LoVo (cell line): Measurements from ENCODE around the gene DEDD.

Source experiments
- DNase-seq: peaks from one replicate; pipeline ENCODE4 v3.0.0-alpha.2; 2016; ENCODE audit warnings: low spot score

Gene DEDD

DNA sequence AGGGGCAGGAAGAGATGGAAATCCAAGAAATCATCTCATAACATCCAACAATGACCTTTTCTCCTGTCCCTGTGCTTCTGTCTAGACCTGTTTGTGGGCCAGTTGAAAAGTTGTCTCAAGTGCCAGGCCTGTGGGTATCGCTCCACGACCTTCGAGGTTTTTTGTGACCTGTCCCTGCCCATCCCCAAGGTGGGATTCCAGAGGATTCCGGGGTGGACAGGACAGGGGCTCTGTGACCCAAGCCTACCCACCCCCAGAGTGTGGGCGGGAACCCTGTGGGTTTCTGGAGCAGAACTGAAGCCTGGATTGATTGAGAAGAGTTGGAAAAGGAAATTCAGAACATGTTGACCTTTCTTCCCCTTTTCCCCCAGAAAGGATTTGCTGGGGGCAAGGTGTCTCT lies 31.3 kb upstream of the DEDD start:
- no peak for DNase-seq

DNA sequence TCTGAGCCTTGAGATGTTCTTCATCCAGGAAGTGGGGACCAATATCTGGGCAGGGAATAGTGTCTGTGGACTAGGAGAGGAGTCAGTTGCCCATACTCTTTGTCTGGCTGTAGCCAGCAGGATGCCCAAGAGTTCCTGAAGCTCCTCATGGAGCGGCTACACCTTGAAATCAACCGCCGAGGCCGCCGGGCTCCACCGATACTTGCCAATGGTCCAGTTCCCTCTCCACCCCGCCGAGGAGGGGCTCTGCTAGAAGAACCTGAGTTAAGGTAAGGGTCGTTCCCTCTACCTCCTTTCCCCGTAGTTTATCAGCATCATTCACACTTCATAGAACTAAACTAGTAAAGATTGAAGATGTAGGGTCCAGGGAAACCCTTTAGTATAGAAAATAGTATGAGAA lies 30.3 kb upstream of the DEDD start:
- DNase-seq: no peak

GRCh38 chr1:161162052-161162451 lies 29.6 kb upstream of the DEDD start:
- no peak for DNase-seq

- DNase-seq: no peak
Measured at GRCh38 chr1:161161652-161162051, 29.2 kb upstream of the DEDD start.

DNA sequence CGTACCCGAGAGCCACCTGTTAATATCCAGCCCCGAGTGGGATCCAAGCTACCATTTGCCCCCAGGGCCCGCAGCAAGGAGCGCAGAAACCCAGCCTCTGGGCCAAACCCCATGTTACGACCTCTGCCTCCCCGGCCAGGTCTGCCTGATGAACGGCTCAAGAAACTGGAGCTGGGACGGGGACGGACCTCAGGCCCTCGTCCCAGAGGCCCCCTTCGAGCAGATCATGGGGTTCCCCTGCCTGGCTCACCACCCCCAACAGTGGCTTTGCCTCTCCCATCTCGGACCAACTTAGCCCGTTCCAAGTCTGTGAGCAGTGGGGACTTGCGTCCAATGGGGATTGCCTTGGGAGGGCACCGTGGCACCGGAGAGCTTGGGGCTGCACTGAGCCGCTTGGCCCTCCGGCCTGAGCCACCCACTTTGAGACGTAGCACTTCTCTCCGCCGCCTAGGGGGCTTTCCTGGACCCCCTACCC lies 28.2 kb upstream of the DEDD start:
- no peak for DNase-seq

- no peak for DNase-seq
Measured at GRCh38 chr1:161159913-161160243, 27.4 kb upstream of the DEDD start.

DNA sequence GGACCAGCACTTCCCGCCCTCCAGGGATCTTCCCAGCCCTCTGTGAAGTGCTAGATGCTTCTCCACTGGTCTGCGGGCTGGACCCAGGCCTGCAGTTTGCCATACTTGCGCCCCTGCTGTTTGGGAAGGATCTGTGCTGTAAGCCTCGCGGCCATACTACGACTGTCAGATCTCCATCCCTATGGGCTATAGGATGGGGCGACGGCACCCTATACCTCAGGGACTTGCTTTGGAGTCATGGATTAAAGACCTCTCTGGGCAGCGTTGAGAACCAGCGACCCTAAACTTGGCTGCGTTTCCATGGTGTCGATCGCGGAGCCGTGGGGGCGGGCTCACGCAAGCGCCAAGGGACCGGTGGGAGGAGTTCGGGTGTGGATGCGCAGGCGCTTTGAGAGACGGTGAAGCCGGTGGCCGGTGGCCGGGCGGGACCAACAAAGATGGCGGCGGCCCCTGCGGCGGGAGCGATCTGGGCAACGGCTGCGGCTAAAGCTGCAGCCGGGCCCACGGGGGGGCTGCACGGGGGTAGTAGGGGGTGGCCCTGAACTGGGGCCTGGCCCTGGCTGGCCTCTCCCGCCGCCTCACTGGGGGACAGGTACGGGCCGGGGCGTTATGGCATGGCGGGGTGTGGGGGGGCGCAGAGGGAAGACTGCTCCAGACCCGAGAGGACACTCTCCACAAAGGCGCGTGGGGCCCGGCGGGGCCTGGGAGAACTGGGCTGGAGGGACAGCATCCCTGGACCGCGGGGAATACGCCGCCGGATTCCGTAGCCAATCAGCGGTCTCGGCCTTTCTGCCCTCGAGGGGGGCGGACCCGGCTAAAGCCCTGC lies 26.8 kb upstream of the DEDD start, which contains the start of gene USP21:
Gene USP21 (plus strand): TSS at position 414 of the 826 bp plus-strand sequence. CDS start 1,141 bp downstream, outside the sequence.
- DNase-seq: peak; percentile 91

DNA sequence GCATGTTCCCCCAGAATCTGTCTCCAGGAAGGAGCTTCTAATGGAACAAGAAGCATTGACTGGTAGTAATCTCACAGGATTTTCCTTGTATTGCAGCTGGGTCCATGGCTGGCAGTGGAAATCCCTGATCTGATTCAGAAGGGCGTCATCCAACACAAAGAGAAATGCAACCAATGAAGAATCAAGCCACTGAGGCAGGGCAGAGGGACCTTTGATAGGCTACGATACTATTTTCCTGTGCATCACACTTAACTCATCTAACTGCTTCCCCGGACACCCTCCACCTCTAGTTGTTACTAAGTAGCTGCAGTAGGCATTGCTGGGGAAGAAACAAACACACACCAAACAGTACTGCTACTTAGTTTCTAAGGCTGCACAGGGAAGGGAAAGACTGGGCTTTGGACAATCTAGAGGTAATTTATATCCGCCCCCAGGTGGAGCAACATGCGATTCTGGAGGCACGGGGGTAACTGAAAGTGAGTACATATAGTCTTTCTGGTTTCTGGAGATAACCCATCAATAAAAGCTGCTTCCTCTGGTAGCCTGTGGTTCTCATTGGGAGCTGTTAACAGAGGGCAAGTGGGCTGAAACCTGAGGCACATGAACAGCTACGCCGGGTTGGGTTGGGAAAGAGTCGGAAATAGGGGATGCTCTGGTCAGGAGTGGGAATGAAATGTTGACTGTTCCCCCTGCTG lies 26.0 kb upstream of the DEDD start:
- DNase-seq: no peak

- no peak for DNase-seq
Measured at GRCh38 chr1:161157867-161158266, 25.4 kb upstream of the DEDD start.

DNA sequence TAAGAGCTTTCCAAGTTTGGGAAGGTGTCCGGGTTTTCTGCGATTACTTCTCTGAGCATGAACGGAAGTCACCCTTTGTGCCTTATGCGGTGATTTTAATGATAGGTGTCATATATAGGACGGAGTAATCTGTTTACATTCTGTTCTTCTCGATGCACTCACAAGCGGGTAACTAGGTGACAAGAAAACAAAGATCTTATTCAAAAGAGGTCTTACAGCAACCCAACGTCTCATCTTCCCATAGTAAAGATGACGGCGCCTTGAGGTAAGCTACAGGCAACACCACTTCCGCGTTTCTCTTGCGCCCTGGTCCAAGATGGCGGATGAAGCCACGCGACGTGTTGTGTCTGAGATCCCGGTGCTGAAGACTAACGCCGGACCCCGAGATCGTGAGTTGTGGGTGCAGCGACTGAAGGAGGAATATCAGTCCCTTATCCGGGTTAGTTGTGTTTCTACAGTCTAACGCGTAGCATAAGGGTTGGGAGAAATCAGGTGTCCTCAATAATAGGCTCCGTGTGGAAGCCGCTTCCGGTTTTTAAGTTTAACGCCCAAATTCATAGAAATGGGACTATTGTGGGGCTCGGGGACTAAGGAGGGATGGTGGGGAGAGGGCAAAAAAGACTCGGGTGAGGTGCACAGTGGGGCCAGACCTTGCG lies 21.3 kb upstream of the DEDD start, which contains the start of gene UFC1:
Gene UFC1 (plus strand): TSS at position 297 of the 656 bp plus-strand sequence. CDS start 20 bp downstream, at position 317.
- DNase-seq: peak; percentile 90

- DNase-seq: no peak
Measured at GRCh38 chr1:161153176-161153575, 20.7 kb upstream of the DEDD start.

GRCh38 chr1:161145832-161146231 lies 13.4 kb upstream of the DEDD start:
- DNase-seq: no peak

GRCh38 chr1:161140755-161141400 lies 8.4 kb upstream of the DEDD start:
- DNase-seq: no peak

GRCh38 chr1:161139766-161140165 lies 7.3 kb upstream of the DEDD start:
- peak; percentile 37 for DNase-seq

DNA sequence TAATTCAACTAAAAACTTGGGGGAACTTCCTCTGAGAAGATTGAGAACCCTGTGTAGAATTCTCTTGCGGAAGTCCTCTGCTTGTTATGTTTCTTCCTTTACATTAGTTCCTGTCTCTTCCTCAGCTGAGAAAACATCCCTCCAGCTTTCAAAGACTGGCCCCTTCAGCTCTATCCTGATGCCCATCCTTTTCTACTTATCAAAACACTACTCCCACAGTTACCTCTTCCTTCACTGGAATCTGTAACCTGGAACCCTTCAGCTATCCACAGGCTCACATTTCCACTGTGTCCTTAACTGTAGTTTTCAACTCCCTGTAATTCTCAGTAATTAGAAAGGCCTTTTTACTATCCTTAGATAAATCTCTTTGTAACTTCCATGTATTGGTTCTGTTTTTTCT lies 6.0 kb upstream of the DEDD start:
- no peak for DNase-seq

DNA sequence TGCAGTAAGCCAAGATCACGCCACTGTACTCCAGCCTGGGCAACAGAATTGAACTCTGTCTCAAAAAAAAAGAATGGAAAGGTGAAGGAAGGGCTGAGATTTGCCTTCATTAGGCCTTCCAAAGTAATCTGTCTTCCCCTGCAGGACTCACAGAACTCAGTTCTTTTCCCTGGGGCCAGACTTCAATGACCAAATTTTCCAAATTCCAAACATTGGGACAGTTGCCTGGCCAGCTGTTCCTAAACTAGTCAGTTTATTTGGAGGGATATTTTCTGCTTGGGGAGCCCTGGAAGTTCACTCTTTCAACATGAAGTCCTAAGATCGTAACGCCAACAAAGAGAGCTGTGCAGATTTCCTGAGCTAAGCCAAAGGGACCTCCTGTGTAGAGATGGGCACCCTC lies 5.4 kb upstream of the DEDD start:
- DNase-seq: no peak

GRCh38 chr1:161133220-161133740 lies 813 bp upstream of the DEDD start:
- peak; percentile 17 for DNase-seq

DNA sequence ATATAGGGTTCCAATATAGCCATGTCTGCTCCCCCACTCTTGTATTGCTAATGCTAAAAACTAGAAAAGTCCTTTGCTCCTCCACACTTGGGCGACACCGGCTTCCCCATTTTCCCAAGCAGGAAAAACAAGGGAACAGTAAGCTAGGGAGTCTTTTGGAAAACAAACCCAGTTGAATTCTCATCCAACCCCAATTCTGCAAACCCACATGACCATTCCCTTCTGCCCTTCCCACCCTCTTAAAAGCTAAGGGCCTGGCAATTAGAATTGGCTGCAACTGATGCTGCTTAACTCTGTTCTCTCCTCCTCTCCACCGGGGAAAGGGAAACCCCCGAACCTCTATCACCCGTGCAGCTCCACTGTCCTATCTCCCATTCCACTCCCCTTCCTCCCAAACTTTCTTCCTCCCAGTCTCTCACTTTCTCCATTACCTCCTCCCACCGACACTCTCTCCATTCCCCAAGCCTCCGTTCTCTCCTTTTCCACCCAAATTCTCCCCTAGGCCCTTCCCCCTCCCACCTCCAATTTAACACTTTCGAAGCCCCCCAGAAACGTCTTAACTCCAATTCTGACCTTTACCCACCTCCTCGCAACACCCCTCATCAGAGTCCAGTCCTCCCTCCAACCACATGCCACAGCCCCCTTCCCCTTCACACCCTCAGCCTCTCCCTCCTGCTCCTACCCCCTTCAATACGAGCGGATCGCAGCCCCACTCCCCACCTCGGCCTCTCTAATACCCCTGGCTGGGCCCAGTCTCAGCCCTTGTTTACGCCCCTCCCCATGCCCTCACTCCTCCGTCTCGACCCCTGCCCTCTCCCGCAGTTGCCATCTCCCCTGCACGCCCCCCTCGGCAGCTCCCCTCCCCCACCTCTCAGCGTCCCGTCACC lies 701 bp downstream of the DEDD start:
- no peak for DNase-seq

DNA sequence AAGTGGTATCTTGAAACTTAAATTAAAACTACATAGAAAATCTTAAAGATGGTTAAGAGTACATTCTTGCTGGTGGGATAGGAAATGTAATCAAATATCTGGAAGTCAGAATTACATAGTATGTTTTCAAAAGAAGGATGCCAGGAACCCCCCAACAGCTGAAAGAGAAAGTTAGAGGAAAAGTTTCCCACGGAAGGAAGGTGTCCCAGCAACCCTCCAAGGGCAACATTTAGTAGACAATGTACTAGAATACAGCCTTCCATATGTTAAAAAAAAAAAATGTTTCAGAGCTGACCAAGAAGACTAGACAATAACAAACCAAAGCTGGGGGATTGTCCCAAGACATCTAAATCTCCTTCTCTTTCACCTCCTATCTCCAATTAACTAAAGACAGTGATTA lies 2.2 kb downstream of the DEDD start:
- no peak for DNase-seq

- DNase-seq: no peak
Measured at GRCh38 chr1:161128591-161129420, 3.7 kb downstream of the DEDD start.
